Testis (tissue), 2 donors: ENCODE measurements around the gene CD4.

Source experiments
- CTCF ChIP-seq, 3 experiments: fragments of 450-650 bp in 2 of 3; fragments of 200-600 bp in 1 of 3; sonication (generic) in 1 of 3; IDR thresholded peaks; one replicate each; pipeline ENCODE4 v1.5.1; 2016 to 2019; ENCODE audit warnings: antibody characterized with exemption in 3 of 3, mild to moderate bottlenecking in 2 of 3, moderate library complexity in 1 of 3
- POLR2A ChIP-seq: fragments of 450-650 bp; IDR thresholded peaks from one replicate; pipeline ENCODE4 v1.6.1; 2017; ENCODE audit warnings: antibody characterized with exemption, mild to moderate bottlenecking, moderate library complexity

- TF ChIP-seq POLR2A (no peak), CTCF (IDR thresholded peaks at IDR 0.05) (no peak)
Observed at GRCh38 chr12:6824901-6825381, 35.6 kb downstream of the CD4 start.
